T-helper 17 cell (primary cell): ENCODE results near the gene BBS9. TPM values are rescaled to one million over a fixed set of nuclear protein-coding genes. Genes with fewer than 3 reads are reported as not detected.

Experiments
- ATAC-seq: fragments of 150-1000 bp; cut with Tn5 transposase; 2 replicates; pipeline ENCODE4 v1.10.0; 2021; ENCODE audit warnings: mild to moderate bottlenecking, moderate library complexity
- DNase-seq, 3 donors: peaks; one replicate each; pipeline versions ENCODE4 v3.0.0 to v3.0.0-alpha.2; 2020 to 2021
- H3K9me3 ChIP-seq: one replicate; pipeline ENCODE4 v1.7.0; 2013; ENCODE audit warnings: low read length, mild to moderate bottlenecking; ENCODE audit not compliant: control insufficient read depth, poor library complexity, severe bottlenecking
- H3K27ac Mint-ChIP-seq: one replicate; pipeline ENCODE4 v1.8.0; 2022; ENCODE audit warnings: mild to moderate bottlenecking, moderate library complexity, mixed read lengths
- H3K27me3 Mint-ChIP-seq: one replicate; pipeline ENCODE4 v1.8.0; 2022; ENCODE audit warnings: mixed read lengths
- H3K36me3 Mint-ChIP-seq: one replicate; pipeline ENCODE4 v1.8.0; 2022; ENCODE audit warnings: low read depth, mixed read lengths
- H3K4me1 Mint-ChIP-seq: one replicate; pipeline ENCODE4 v1.8.0; 2022; ENCODE audit warnings: mild to moderate bottlenecking, mixed read lengths
- H3K4me3 Mint-ChIP-seq: one replicate; pipeline ENCODE4 v1.8.0; 2022; ENCODE audit warnings: mild to moderate bottlenecking, moderate library complexity, mixed read lengths
- total RNA-seq, 4 donors: library from RNA in 2 of 4; stranded (reverse) in 2 of 4; gene quantifications; one replicate each; pipeline ENCODE4 v1.2.3 and lab custom pipeline; 2022 to 2026

Gene BBS9
- total RNA-seq, 2 donors from 2014 or later, result 23.4 to 25.3 TPM

- Mint-ChIP-seq H3K27me3 (no peaks in the 10 kb centered on the region), H3K4me1 (peaks cover 7% of the 10 kb centered on the region), H3K36me3 (peaks cover 9% of the 10 kb centered on the region), H3K4me3 (no peak overlapping the region), H3K27ac (no peak overlapping the region)
- no peak for ATAC-seq
- DNase-seq, result no peak
- no peaks in the 10 kb centered on the region for H3K9me3 ChIP-seq
Observed at GRCh38 chr7:33393770-33394169, 264.4 kb downstream of the BBS9 start.

- H3K36me3 Mint-ChIP-seq, result peaks cover 9% of the 10 kb centered on the region
Observed at GRCh38 chr7:33395340-33395739, 266.0 kb downstream of the BBS9 start.

GRCh38 chr7:33399528-33400213, 270.3 kb downstream of the BBS9 start:
- Mint-ChIP-seq H3K4me1 (no peaks in the 10 kb centered on the region), H3K36me3 (peaks cover 4% of the 10 kb centered on the region), H3K27ac (no peak overlapping the region), H3K27me3 (no peaks in the 10 kb centered on the region), H3K4me3 (no peak overlapping the region)
- no peaks in the 10 kb centered on the region for H3K9me3 ChIP-seq
- ATAC-seq (no peak), DNase-seq (no peak)

More at GRCh38 chr7:33395340-33395739, 266.0 kb downstream of the BBS9 start:
- H3K4me1 Mint-ChIP-seq, result peaks cover 7% of the 10 kb centered on the region
- H3K4me3 Mint-ChIP-seq, result no peak overlapping the region
- no peaks in the 10 kb centered on the region for H3K9me3 ChIP-seq
- H3K27me3 Mint-ChIP-seq, result no peaks in the 10 kb centered on the region
- no peak overlapping the region for H3K27ac Mint-ChIP-seq
- no peak for DNase-seq
- no peak for ATAC-seq

- Mint-ChIP-seq H3K4me3 (no peak overlapping the region), H3K27ac (no peak overlapping the region), H3K36me3 (peaks cover 4% of the 10 kb centered on the region), H3K27me3 (no peaks in the 10 kb centered on the region), H3K4me1 (no peaks in the 10 kb centered on the region)
- no peaks in the 10 kb centered on the region for H3K9me3 ChIP-seq
- ATAC-seq (no peak), DNase-seq (no peak)
Observed at GRCh38 chr7:33400214-33400538, 270.8 kb downstream of the BBS9 start.

- Mint-ChIP-seq H3K27me3 (no peaks in the 10 kb centered on the region), H3K27ac (no peak overlapping the region), H3K4me1 (no peaks in the 10 kb centered on the region), H3K36me3 (peaks cover 2% of the 10 kb centered on the region), H3K4me3 (no peak overlapping the region)
- DNase-seq (no peak), ATAC-seq (no peak)
- H3K9me3 ChIP-seq, result no peaks in the 10 kb centered on the region
Observed at GRCh38 chr7:33410266-33410665, 280.9 kb downstream of the BBS9 start.

- Mint-ChIP-seq H3K4me3 (no peak overlapping the region), H3K4me1 (no peaks in the 10 kb centered on the region), H3K27ac (no peak overlapping the region), H3K36me3 (peaks cover 2% of the 10 kb centered on the region), H3K27me3 (no peaks in the 10 kb centered on the region)
- DNase-seq (no peak), ATAC-seq (no peak)
- H3K9me3 ChIP-seq, result no peaks in the 10 kb centered on the region
Observed at GRCh38 chr7:33411020-33411419, 281.7 kb downstream of the BBS9 start.

GRCh38 chr7:33412331-33412730, 283.0 kb downstream of the BBS9 start:
- no peaks in the 10 kb centered on the region for H3K9me3 ChIP-seq
- ATAC-seq (no peak), DNase-seq (no peak)
- Mint-ChIP-seq H3K27me3 (no peaks in the 10 kb centered on the region), H3K4me3 (no peak overlapping the region), H3K27ac (no peak overlapping the region), H3K36me3 (no peaks in the 10 kb centered on the region), H3K4me1 (no peaks in the 10 kb centered on the region)

- H3K27ac Mint-ChIP-seq, result no peak overlapping the region
- no peak overlapping the region for H3K4me3 Mint-ChIP-seq
- no peaks in the 10 kb centered on the region for H3K27me3 Mint-ChIP-seq
- H3K4me1 Mint-ChIP-seq, result peaks cover 4% of the 10 kb centered on the region
- H3K36me3 Mint-ChIP-seq, result no peaks in the 10 kb centered on the region
- DNase-seq (no peak), ATAC-seq (no peak)
- H3K9me3 ChIP-seq, result no peaks in the 10 kb centered on the region
Observed at GRCh38 chr7:33418251-33418701, 288.9 kb downstream of the BBS9 start.

GRCh38 chr7:33420311-33420940, 291.1 kb downstream of the BBS9 start:
- Mint-ChIP-seq H3K4me1 (peaks cover 4% of the 10 kb centered on the region), H3K27ac (no peak overlapping the region), H3K4me3 (no peak overlapping the region), H3K27me3 (no peaks in the 10 kb centered on the region), H3K36me3 (no peaks in the 10 kb centered on the region)
- ATAC-seq (no peak), DNase-seq (no peak)
- no peaks in the 10 kb centered on the region for H3K9me3 ChIP-seq

GRCh38 chr7:33421429-33421828, 292.1 kb downstream of the BBS9 start:
- no peak for ATAC-seq
- no peaks in the 10 kb centered on the region for H3K27me3 Mint-ChIP-seq
- no peak overlapping the region for H3K27ac Mint-ChIP-seq
- H3K36me3 Mint-ChIP-seq, result no peaks in the 10 kb centered on the region
- no peak for DNase-seq
- H3K4me1 Mint-ChIP-seq, result peaks cover 4% of the 10 kb centered on the region
- H3K9me3 ChIP-seq, result no peaks in the 10 kb centered on the region
- H3K4me3 Mint-ChIP-seq, result no peak overlapping the region

GRCh38 chr7:33422141-33422540, 292.8 kb downstream of the BBS9 start:
- H3K9me3 ChIP-seq, result no peaks in the 10 kb centered on the region
- H3K4me3 Mint-ChIP-seq, result no peak overlapping the region
- no peaks in the 10 kb centered on the region for H3K36me3 Mint-ChIP-seq
- no peaks in the 10 kb centered on the region for H3K27me3 Mint-ChIP-seq
- peaks cover 4% of the 10 kb centered on the region for H3K4me1 Mint-ChIP-seq
- ATAC-seq (no peak), DNase-seq (no peak)
- no peak overlapping the region for H3K27ac Mint-ChIP-seq

- H3K27me3 Mint-ChIP-seq, result no peaks in the 10 kb centered on the region
- H3K4me1 Mint-ChIP-seq, result peaks cover 4% of the 10 kb centered on the region
- no peaks in the 10 kb centered on the region for H3K36me3 Mint-ChIP-seq
- no peak for ATAC-seq
- H3K27ac Mint-ChIP-seq, result peak overlapping the region; percentile 9
- H3K4me3 Mint-ChIP-seq, result no peak overlapping the region
- no peaks in the 10 kb centered on the region for H3K9me3 ChIP-seq
- DNase-seq, result no peak
Observed at GRCh38 chr7:33422825-33423645, 293.7 kb downstream of the BBS9 start.

GRCh38 chr7:33423646-33424020, 294.3 kb downstream of the BBS9 start:
- Mint-ChIP-seq H3K36me3 (no peaks in the 10 kb centered on the region), H3K4me1 (peaks cover 4% of the 10 kb centered on the region), H3K27ac (peak overlapping the region; percentile 9), H3K27me3 (no peaks in the 10 kb centered on the region), H3K4me3 (no peak overlapping the region)
- no peaks in the 10 kb centered on the region for H3K9me3 ChIP-seq
- DNase-seq, result no peak
- ATAC-seq, result no peak
